ENCODE measurements around the gene SMOC2.

SMOC2 gene

DNA sequence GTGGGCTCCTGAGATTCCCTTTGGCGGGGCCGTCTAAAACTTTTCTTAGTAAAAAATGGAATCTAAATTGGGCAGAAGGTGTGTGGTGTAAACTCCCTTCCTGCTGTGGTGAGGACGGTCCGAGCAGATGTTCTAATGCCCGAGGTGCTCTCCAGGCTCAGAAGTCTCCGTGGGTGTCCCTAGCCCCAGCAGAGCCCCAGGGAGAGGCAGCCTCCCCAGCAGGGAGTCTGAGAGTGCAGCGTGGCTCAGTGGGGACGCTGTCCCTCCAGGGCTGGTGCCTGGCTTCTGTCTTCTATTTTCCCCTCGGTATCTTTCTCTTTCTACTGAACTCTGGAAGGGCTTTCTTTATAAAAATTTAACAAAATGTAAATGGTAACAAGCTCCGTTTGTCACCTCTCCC lies 208.2 kb downstream of the SMOC2 start:
- H3K4me3 ChIP-seq (ENCODE audit: low read depth, low read length) = no peak overlapping the region
- TF ChIP-seq, protein P1, sequence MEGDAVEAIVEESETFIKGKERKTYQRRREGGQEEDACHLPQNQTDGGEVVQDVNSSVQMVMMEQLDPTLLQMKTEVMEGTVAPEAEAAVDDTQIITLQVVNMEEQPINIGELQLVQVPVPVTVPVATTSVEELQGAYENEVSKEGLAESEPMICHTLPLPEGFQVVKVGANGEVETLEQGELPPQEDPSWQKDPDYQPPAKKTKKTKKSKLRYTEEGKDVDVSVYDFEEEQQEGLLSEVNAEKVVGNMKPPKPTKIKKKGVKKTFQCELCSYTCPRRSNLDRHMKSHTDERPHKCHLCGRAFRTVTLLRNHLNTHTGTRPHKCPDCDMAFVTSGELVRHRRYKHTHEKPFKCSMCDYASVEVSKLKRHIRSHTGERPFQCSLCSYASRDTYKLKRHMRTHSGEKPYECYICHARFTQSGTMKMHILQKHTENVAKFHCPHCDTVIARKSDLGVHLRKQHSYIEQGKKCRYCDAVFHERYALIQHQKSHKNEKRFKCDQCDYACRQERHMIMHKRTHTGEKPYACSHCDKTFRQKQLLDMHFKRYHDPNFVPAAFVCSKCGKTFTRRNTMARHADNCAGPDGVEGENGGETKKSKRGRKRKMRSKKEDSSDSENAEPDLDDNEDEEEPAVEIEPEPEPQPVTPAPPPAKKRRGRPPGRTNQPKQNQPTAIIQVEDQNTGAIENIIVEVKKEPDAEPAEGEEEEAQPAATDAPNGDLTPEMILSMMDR (IDR thresholded peaks at IDR 0.05; ENCODE audit: low read depth, low read length) = no peak

DNA sequence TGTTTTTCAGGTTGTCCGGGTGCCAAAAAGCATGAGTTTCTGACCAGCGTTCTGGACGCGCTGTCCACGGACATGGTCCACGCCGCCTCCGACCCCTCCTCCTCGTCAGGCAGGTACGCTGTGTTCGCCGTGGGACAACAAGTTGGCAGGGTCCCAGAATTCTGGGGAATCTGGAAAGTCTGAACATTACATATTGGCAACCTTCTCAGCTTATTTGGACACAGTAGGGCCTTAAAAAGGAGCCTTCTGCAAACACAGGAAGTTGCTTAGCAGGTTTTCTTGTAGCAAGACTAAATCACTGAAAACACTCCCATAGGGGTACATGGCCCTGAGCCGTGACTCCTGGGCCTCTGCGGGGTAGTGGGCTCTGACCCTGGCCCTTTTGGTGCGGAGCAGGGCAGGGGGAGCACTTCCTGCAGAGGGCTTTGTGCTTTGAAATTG lies 209.7 kb downstream of the SMOC2 start:
- TF ChIP-seq, protein P1 (IDR thresholded peaks at IDR 0.05; ENCODE audit: low read depth, low read length) = no peak
- H3K4me3 ChIP-seq (ENCODE audit: low read depth, low read length) = no peak overlapping the region

DNA sequence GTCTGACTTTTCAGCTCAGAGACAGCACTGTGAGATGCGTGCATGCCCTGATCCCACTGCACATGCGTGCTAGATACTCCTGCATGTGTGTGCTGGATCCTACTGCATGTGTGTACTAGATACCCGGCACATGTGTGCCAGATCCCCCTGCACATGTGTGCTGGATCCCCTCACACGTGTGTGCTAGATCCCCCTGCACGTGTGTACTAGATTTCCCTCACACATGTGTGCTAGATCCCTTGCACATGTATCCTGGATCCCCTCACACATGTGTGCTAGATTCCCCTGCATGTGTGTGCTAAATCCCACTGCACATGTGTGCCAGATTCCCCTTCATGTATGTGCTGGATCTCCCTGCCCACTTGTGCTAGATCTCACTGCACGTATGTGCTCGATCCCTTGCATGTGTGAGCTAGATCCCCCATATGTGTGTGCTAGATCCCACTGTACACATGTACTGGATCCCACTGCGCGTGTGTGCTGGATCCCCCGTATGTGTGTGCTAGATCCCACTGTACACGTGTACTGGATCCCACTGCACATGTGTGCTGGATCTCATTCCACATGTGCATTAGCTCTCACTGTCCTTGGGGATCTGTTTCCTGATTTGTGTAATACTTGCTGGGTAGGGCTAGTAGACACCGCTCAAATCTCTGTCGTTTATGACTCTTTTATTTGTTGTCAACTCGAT lies 214.6 kb downstream of the SMOC2 start:
- no peak overlapping the region for H3K4me3 ChIP-seq (ENCODE audit: low read depth, low read length)
- TF ChIP-seq, protein P1 (IDR thresholded peaks at IDR 0.05; ENCODE audit: low read depth, low read length) = no peak

DNA sequence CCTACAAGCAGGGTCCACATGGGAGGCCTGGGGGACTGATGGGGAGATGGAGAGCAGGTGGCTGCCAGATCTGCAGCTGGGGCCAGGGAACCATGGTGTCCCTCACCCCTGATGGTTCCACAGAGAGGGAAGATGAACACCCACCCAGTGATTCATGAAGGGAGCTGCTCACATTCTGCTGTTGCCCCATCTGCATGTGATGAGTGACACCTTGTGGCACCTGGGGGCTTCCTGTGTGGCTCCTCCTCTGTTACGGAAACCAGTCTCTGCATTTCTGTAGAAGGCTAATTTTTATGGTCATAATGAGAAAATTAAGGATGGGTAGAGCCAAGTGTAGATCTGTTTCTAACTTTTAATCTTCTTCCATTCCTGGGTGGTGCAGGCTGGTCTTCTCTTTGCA lies 217.1 kb downstream of the SMOC2 start:
- H3K4me3 ChIP-seq (ENCODE audit: low read depth, low read length) = no peak overlapping the region
- TF ChIP-seq, protein P1 (IDR thresholded peaks at IDR 0.05; ENCODE audit: low read depth, low read length) = no peak

DNA sequence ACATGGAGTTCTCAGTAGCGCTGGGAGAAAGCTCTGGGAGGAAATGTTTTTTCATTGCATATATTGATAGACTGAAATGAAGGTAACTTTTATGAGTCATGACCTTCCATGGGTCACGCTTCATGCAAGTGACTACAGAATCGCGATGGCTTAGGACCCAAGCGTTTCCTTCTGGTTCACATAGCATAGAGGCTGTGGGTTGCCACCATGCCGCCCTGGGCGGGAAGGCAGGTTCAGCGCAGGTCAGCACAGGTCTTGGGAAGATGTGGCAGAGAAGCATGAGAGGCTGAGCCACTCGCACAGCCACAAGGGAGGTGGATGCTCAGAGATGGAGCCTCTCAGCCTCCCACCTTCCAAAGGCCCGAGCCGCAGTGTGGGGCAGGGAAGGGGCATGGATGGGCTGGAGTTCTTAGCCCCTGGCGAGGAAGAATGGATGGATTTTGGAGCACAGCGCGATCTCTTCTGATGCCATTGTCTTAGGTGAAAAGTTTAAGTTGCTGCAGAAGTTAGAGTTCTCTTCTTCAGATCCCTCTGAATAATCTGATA lies 219.5 kb downstream of the SMOC2 start:
- no peak overlapping the region for H3K4me3 ChIP-seq (ENCODE audit: low read depth, low read length)
- TF ChIP-seq, protein P1 (IDR thresholded peaks at IDR 0.05; ENCODE audit: low read depth, low read length) = no peak

DNA sequence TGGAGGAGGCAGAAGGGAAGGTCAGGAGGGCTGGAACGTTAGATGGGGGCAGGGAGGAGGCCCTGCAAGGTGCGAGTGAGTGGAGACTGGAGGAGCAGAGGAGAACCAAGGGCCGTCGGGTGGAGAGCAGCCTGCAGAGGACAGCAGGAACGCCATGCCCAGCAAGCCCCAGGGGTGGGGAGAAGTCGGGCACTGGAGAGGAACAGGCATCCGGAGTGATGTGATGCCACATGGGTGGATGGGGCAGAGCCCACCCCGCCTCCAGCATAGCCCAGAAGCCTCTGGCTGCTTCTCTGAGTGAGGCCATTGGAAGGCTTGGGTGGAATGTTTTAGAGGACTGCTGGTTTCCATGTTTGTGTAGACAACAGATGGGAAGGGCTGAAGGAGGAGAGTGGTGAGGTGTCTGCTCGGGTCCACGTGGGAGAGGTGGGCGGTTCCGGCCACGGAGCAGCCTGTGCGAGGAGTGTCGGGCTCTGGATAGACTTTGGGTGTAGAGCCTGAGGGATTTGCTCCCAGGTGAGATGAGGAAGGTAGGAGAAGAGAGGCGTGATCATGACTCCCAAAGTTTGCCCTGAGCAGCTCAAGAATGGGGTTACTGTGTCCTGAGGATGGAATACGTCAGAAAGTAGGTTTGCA lies 221.4 kb downstream of the SMOC2 start:
- H3K4me3 ChIP-seq (ENCODE audit: low read depth, low read length) = no peak overlapping the region
- TF ChIP-seq, protein P1 (IDR thresholded peaks at IDR 0.05; ENCODE audit: low read depth, low read length) = no peak

DNA sequence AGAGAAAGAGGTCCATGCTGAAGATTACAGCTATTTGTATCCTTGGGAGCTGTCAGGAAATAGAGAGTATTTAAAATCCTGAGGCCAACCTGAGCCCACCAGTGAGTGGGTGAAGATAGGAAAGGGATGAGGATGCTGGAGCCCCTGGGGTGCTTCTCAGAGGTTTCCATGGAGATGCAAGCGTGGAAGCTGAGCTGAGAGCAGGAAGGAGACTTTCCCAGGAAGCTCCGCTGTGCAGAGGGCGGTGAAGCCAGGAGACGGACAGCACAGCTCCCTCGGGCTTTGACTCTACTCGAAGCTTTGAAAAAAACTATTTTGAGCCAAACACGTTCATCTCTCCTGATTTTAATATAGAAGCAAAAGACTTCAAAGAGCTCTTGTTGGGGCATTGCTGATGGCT lies 222.1 kb downstream of the SMOC2 start:
- no peak overlapping the region for H3K4me3 ChIP-seq (ENCODE audit: low read depth, low read length)
- TF ChIP-seq, protein P1 (IDR thresholded peaks at IDR 0.05; ENCODE audit: low read depth, low read length) = no peak

Data from WI38 (cell line).